ENCODE results near the gene RHBDF2.

DNA sequence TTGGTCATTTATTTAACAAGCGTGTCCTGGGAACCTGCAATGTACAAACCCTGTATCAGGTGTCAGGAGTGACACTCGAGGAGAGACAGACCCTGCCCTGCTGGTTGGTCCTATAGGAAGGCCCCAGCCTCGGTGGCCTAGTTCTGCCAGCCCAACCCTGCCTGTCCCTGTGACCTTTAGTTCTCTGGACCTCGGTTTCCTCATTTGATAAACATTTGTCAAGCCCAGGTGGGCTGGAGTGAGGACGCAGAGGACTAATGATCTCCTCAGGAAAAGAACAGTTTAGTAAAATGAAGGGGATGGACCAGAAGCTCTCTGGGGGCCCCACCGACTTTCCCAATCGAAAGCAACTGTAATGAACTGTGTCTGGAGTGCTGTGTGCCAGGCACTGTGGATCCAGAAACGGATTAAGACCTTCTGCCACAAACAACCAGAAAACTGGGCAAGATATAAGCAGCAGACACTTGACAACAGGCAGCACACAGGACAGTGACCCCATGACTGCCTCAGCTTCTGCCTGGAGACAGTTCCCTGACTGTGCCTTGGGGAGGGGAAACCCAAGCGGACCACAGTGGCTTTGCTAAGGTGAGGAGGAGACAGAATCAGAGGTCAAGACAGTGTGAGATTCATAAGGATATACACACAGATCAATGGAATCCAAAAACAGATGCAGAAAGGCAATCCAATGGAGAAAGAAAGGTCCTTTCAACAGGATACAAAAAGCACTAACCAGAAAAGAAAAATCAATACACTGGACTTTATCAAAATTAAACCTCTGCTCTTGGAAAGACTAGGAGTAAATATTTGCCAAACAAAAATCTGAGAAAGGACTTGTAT, 47.4 kb upstream of the RHBDF2 start:
- TF ChIP-seq, protein P1, sequence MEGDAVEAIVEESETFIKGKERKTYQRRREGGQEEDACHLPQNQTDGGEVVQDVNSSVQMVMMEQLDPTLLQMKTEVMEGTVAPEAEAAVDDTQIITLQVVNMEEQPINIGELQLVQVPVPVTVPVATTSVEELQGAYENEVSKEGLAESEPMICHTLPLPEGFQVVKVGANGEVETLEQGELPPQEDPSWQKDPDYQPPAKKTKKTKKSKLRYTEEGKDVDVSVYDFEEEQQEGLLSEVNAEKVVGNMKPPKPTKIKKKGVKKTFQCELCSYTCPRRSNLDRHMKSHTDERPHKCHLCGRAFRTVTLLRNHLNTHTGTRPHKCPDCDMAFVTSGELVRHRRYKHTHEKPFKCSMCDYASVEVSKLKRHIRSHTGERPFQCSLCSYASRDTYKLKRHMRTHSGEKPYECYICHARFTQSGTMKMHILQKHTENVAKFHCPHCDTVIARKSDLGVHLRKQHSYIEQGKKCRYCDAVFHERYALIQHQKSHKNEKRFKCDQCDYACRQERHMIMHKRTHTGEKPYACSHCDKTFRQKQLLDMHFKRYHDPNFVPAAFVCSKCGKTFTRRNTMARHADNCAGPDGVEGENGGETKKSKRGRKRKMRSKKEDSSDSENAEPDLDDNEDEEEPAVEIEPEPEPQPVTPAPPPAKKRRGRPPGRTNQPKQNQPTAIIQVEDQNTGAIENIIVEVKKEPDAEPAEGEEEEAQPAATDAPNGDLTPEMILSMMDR (conservative IDR thresholded peaks at IDR 0.05), result no peak
- no peak for TF ChIP-seq EZH2 (IDR thresholded peaks at IDR 0.05; ENCODE audit: low read depth)

Data from PC-9 (cell line).